B cell (primary cell): ENCODE results near the gene SERHL2. TPM values are rescaled to one million over a fixed set of nuclear protein-coding genes. Genes with fewer than 3 reads are reported as not detected.
A peak's percentile ranks its signal among the peaks of the same experiment; 100 is the strongest.
"Not testable (repeated sequence)": the region's sequence is repeated elsewhere in the genome, so short reads cannot be mapped to it uniquely, and the experiment has no call there.

ENCODE experiments used
- ATAC-seq: fragments of 200-7000 bp; cut with Tn5 transposase; one replicate; pipeline ENCODE4 v1.10.0; 2021; ENCODE audit warnings: low read depth, mild to moderate bottlenecking, moderate number of reproducible peaks, moderate library complexity
- CTCF ChIA-PET: fragments of 350-600 bp; sonication (Branson Sonifier 250); formaldehyde crosslinking; loops from one replicate; lab custom pipeline; 2021; ENCODE audit warnings: antibody characterized with exemption, inconsistent platforms; lab: Charles Lee
- POLR2A ChIA-PET: fragments of 350-600 bp; sonication (Branson Sonifier 250); formaldehyde crosslinking; loops from one replicate; lab custom pipeline; 2021; ENCODE audit warnings: antibody characterized with exemption; lab: Charles Lee
- DNase-seq: peaks from one replicate; pipeline ENCODE4 v3.0.0; 2013
- H2AFZ ChIP-seq: 2 replicates; pipeline ENCODE4 v1.6.1; 2012; ENCODE audit warnings: mild to moderate bottlenecking, low read depth, low read length; ENCODE audit not compliant: insufficient read depth, poor library complexity, severe bottlenecking
- H3K27ac ChIP-seq, 2 donors: 1 replicate in 1 of 2; 2 replicates in 1 of 2; pipeline ENCODE4 v1.5.1; 2012 to 2013; ENCODE audit warnings: low read length in 2 of 2, mild to moderate bottlenecking in 2 of 2, moderate library complexity in 1 of 2
- H3K27me3 ChIP-seq, 4 experiments: fragments of 200-600 bp in 1 of 4; sonication (generic) in 1 of 4; replicated peaks in 1 of 4; 1 replicate in 2 of 4; 2 replicates in 2 of 4; pipeline versions ENCODE4 v1.6.1 to v1.7.0; 2013 to 2016; ENCODE audit warnings: low read length in 3 of 4, mild to moderate bottlenecking in 2 of 4, mixed read lengths in 1 of 4, moderate library complexity in 1 of 4; ENCODE audit not compliant: insufficient read depth in 4 of 4, control insufficient read depth in 3 of 4; ENCODE audit errors: control extremely low read depth in 1 of 4
- H3K36me3 ChIP-seq, 2 experiments: replicated peaks in 1 of 2; 1 replicate in 1 of 2; 2 replicates in 1 of 2; pipeline versions ENCODE4 v1.6.1 to v1.7.1; 2013; ENCODE audit warnings: low read length in 1 of 2; ENCODE audit not compliant: insufficient read depth in 2 of 2, control insufficient read depth in 1 of 2; ENCODE audit errors: control extremely low read depth in 1 of 2, extremely low read depth in 1 of 2
- H3K4me1 ChIP-seq, 2 donors: fragments of 200-600 bp in 1 of 2; sonication (generic) in 1 of 2; 1 replicate in 1 of 2; 2 replicates in 1 of 2; pipeline versions ENCODE4 v1.5.1 to v1.6.1; 2013 to 2017; ENCODE audit warnings: low read length in 2 of 2; ENCODE audit not compliant: control insufficient read depth in 2 of 2, insufficient read depth in 2 of 2
- H3K4me2 ChIP-seq: replicated peaks from 2 replicates; pipeline ENCODE3; 2012; ENCODE audit warnings: mild to moderate bottlenecking, low read depth, low read length; ENCODE audit not compliant: poor library complexity, severe bottlenecking
- H3K4me3 ChIP-seq, 5 experiments: fragments of 200-600 bp in 1 of 5; sonication (generic) in 1 of 5; 1 replicate in 3 of 5; 2 replicates in 2 of 5; pipeline versions ENCODE4 v1.5.1 to v1.7.0; 2011 to 2016; ENCODE audit warnings: low read length in 4 of 5, mild to moderate bottlenecking in 4 of 5, low read depth in 2 of 5, control low read depth in 1 of 5, moderate library complexity in 1 of 5; ENCODE audit not compliant: insufficient read depth in 1 of 5; ENCODE audit errors: control extremely low read depth in 1 of 5, extremely low read depth in 1 of 5
- H3K79me2 ChIP-seq: fragments of 200-600 bp; sonication (generic); one replicate; pipeline ENCODE4 v1.6.0; 2016; ENCODE audit warnings: low read length; ENCODE audit not compliant: control insufficient read depth, insufficient read depth
- H3K9ac ChIP-seq: fragments of 200-600 bp; sonication (generic); 2 replicates; pipeline ENCODE4 v1.6.1; 2017; ENCODE audit warnings: mild to moderate bottlenecking, low read length, moderate library complexity
- H3K9me3 ChIP-seq, 3 donors: one replicate each; pipeline versions ENCODE4 v1.6.1 to v1.7.1; 2013; ENCODE audit warnings: low read length in 2 of 3; ENCODE audit not compliant: control insufficient read depth in 2 of 3, insufficient read depth in 1 of 3; ENCODE audit errors: control extremely low read depth in 1 of 3
- H4K20me1 ChIP-seq: 2 replicates; pipeline ENCODE4 v1.6.0; 2012; ENCODE audit warnings: mild to moderate bottlenecking, low read length; ENCODE audit not compliant: insufficient read depth, control insufficient read depth, poor library complexity, severe bottlenecking
- H3K27ac Mint-ChIP-seq: one replicate; pipeline ENCODE4 v1.8.0; 2021; ENCODE audit warnings: mixed read lengths
- H3K27me3 Mint-ChIP-seq: one replicate; pipeline ENCODE4 v1.8.0; 2021; ENCODE audit warnings: mixed read lengths
- H3K4me1 Mint-ChIP-seq: one replicate; pipeline ENCODE4 v1.8.0; 2021; ENCODE audit warnings: mixed read lengths
- H3K4me3 Mint-ChIP-seq: one replicate; pipeline ENCODE4 v1.8.0; 2021; ENCODE audit warnings: mixed read lengths
- H3K9me3 Mint-ChIP-seq: one replicate; pipeline ENCODE4 v1.8.0; 2022; ENCODE audit warnings: mixed read lengths; ENCODE audit not compliant: insufficient read depth
- CTCF ChIP-seq: fragments of 200-600 bp; IDR thresholded peaks from one replicate; pipeline ENCODE4 v1.8.0; 2022; ENCODE audit warnings: antibody characterized with exemption, mild to moderate bottlenecking
- EZH2 ChIP-seq: IDR thresholded peaks from 2 replicates; pipeline ENCODE4 v1.6.1; 2012; ENCODE audit warnings: borderline replicate concordance, low read depth, mild to moderate bottlenecking, moderate library complexity, low read length; ENCODE audit not compliant: insufficient read depth, poor library complexity, severe bottlenecking
- WGBS: methylation state at CpG from one replicate; pipeline ENCODE4 v1.1.5; 2013; ENCODE audit warnings: missing lambda C conversion rate; ENCODE audit not compliant: insufficient coverage; 5-methylcytosine and 5-hydroxymethylcytosine counted together
- intact Hi-C: fragments of 100-400 bp; cut with micrococcal nuclease; formaldehyde crosslinking; loops from one replicate; pipeline ENCODE4 v1.10.0; 2022
- polyA plus RNA-seq: library from polyadenylated mRNA; depleted of rRNA; stranded (reverse); fragments of >200 nt; gene quantifications from 2 replicates; pipeline ENCODE4 v1.2.3, GENCODE V29; 2012
- total RNA-seq, 2 donors: library from RNA; stranded (reverse); fragments of 120-200 nt in 1 of 2; gene quantifications; 1 replicate in 1 of 2; 2 replicates in 1 of 2; pipeline versions ENCODE4 v1.2.3 to v1.2.4, GENCODE V29; 2013 to 2022

SERHL2 gene
- total and polyA plus RNA-seq, 2 donors (not counting 1 experiment from before 2014, with no cell fraction given), result 5.5 to 7.3 TPM

GRCh38 chr22:42577623-42578240 is 24.0 kb downstream of the SERHL2 start:
- Mint-ChIP-seq H3K4me3 (no peak overlapping the region), H3K27ac (no peak overlapping the region), H3K4me1 (peaks cover 12% of the 10 kb centered on the region), H3K27me3 (no peaks in the 10 kb centered on the region), H3K9me3 (no peaks in the 10 kb centered on the region)
- CTCF ChIA-PET, result no interaction called here
- ATAC-seq, result no peak
- POLR2A ChIA-PET, result no interaction called here
- peaks cover 4 to 11% of the 10 kb centered on the region in 2 donors for H3K4me1 ChIP-seq
- H3K36me3 ChIP-seq, result peaks cover 0 to 23% of the 10 kb centered on the region in 2 experiments
- no peak overlapping the region for H3K4me3 ChIP-seq
- no peak overlapping the region for H2AFZ ChIP-seq
- H3K79me2 ChIP-seq, result peaks cover 3% of the 10 kb centered on the region
- H3K27ac ChIP-seq, result no peak overlapping the region
- TF ChIP-seq EZH2, result no peak
- no peak for TF ChIP-seq CTCF
- no peak overlapping the region for H3K9ac ChIP-seq
- no peaks in the 10 kb centered on the region for H3K27me3 ChIP-seq
- intact Hi-C loops, result no loop called here
- no peaks in the 10 kb centered on the region for H3K9me3 ChIP-seq
- H3K4me2 ChIP-seq, result no peak overlapping the region
- 91% methylated on average over 12 of the region's 15 CpGs for WGBS
- DNase-seq, result no peak
- H4K20me1 ChIP-seq, result no peaks in the 10 kb centered on the region

- H2AFZ ChIP-seq, H3K27ac Mint-ChIP-seq, CTCF ChIA-PET, H3K9me3 ChIP-seq, H3K9me3 Mint-ChIP-seq, H3K4me2 ChIP-seq, H4K20me1 ChIP-seq, POLR2A ChIA-PET, DNase-seq, H3K27ac ChIP-seq, H3K9ac ChIP-seq, H3K27me3 Mint-ChIP-seq, H3K27me3 ChIP-seq, H3K4me3 ChIP-seq, H3K4me3 Mint-ChIP-seq, H3K79me2 ChIP-seq, ATAC-seq: not testable (repeated sequence)
- peaks cover 4 to 11% of the 10 kb centered on the region in 2 donors for H3K4me1 ChIP-seq
- peaks cover 12% of the 10 kb centered on the region for H3K4me1 Mint-ChIP-seq
- intact Hi-C loops, result loop anchor here (5.0 kb wide), 1 partner anchor 1293 kb away; the partner anchor contains the start of gene RANGAP1
- 100% methylated on average over 1 of the region's 4 CpGs for WGBS
- peaks cover 2 to 37% of the 10 kb centered on the region in 2 experiments for H3K36me3 ChIP-seq
These were observed 26.3 kb downstream of the SERHL2 start for GRCh38 chr22:42580040-42580439.

- Histone ChIP-seq H3K4me2 (peak overlapping the region; percentile 75), H3K27ac (peak overlapping the region in 1 of 2 donors; percentile 69), H3K36me3 (peaks cover 7 to 46% of the 10 kb centered on the region in 2 experiments), H3K9ac (peak overlapping the region; percentile 80), H2AFZ (peak overlapping the region; percentile 78), H3K4me1 (peaks cover 4 to 11% of the 10 kb centered on the region in 2 donors), H3K4me3 (peak overlapping the region in 4 of 5 experiments; percentile 58 to 78 (median 68))
- H3K9me3 ChIP-seq, H4K20me1 ChIP-seq, H3K9me3 Mint-ChIP-seq, H3K27me3 ChIP-seq, H3K79me2 ChIP-seq, DNase-seq, CTCF ChIA-PET, H3K27me3 Mint-ChIP-seq: not testable (repeated sequence)
- WGBS, result 0% methylated on average over 6 of the region's 22 CpGs
- Mint-ChIP-seq H3K4me3 (peak overlapping the region; percentile 95), H3K27ac (peak overlapping the region; percentile 91), H3K4me1 (peaks cover 12% of the 10 kb centered on the region)
- POLR2A ChIA-PET, result interaction anchor here (1.0 kb wide), 1 partner anchor 34 kb away, joined by 3 read pairs; no protein-coding TSS in a partner anchor
- peak; percentile 31 for ATAC-seq
- intact Hi-C loops, result loop anchor here (5.0 kb wide), 1 partner anchor 1294 kb away; the partner anchor contains the start of gene RANGAP1
These were observed 27.5 kb downstream of the SERHL2 start for GRCh38 chr22:42581194-42581761.
